Measurements from ENCODE around the gene RNF125.
A peak's percentile ranks its signal among the peaks of the same experiment; 100 is the strongest.
"Not testable (repeated sequence)": the region's sequence is repeated elsewhere in the genome, so short reads cannot be mapped to it uniquely, and the experiment has no call there.

The RNF125 gene

DNA sequence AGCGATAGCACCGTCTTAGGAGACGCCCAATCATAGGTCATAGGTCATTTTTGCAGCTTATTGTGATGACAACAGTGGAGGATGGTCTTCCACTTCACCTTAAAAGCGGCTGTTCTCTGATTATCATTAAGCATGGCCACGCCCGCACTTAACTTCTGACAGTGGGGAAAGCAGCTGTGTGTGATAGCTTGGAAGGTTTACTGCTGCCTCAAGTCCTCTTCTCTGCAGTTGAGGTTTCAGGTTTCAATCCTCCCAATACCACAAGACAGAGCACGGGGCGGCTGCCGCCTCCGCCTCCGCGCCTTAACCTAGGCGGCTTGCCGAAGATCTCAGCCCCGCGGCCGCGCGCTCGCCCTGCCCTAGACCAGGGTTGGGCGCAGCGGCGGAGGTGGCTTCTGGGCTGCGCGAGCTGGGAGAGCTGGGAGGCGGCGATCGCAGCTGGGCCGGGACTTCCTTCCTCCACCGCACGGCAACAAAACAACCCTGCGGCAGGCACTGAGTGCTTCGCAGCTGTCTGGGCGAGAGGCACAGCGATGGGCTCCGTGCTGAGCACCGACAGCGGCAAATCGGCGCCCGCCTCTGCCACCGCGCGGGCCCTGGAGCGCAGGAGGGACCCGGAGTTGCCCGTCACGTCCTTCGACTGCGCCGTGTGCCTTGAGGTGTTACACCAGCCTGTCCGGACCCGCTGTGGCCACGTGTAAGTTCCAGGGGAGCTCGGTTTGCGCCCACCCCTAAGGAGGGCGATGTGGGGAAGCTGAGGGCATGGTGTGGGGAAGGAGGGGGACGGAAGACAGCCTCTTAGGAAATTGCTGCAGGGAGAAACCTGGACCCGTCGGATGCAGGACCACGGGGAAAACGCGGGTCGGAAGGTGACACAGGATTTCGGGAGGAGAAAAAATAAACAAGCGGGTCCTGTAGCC is at the start of gene RNF125:
TSS of gene RNF125 (plus strand) at position 495 of the 920 bp plus-strand sequence. CDS start at position 534, 39 bp downstream.
- DNase-seq = peak; percentile 41

- no peak for DNase-seq
Observed at GRCh38 chr18:31970617-31971016, 48.0 kb upstream of the RNF125 start.

GRCh38 chr18:31973929-31974546 is 44.6 kb upstream of the RNF125 start:
- no peak for DNase-seq

DNA sequence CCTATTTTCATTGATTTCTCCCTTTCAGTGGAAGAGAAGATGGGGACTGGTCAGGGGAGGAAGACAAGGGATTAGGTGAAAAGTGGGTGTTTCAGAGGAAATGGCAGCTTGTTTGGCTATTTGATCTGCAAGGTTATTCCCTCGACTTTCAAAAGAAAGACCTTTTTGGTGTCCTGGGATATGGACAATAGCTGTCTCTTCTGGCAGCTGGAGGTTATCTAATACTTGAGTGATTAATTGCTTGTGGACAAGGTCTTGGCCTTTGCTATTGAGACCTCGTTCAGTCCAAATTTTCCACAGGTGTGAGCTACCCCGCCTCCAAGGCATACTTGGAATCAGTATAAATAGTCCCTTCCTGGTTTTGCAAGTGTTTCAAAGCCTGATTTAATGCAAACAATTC is 42.4 kb upstream of the RNF125 start:
- DNase-seq = no peak

GRCh38 chr18:31977270-31977872 is 41.3 kb upstream of the RNF125 start:
- no peak for DNase-seq

DNA sequence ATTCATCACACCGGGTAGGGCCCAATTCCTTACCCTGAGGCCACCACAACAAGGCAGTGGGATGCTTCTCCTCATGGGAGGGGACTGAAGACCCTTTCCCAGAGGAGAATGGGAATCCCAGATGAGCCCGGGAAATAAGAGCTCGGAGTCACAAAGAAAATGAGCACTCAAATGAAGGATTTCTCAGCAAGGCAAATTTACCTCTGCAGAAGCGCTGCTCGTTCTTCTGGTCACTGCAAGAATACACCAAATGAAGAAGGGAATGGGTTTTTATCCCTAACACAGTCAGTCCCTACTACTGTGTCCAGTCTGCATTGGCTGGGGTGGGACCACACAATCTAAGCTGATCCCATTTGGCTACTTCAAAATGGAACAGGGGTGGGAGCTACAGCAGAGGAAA is 40.0 kb upstream of the RNF125 start:
- DNase-seq = no peak

DNA sequence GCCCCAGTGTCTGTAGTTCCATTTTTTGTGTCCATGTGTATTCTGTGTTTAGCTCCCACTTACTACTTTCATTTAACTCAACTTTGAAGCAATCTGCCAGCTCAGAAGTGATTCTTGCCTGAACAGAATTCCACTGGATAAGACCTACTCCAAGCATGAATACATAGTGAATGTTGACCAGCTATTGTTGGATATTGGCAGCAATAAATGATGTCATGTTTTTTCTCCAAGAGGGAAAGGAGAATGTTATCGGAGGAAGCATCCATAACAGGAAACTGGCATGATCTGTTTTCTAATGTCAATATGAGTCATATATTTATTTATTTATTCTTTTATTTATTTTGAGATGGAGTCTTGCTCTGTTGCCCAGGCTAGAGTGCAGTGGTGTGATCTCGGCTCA is 38.9 kb upstream of the RNF125 start:
- DNase-seq = no peak

GRCh38 chr18:31980863-31981262 is 37.8 kb upstream of the RNF125 start:
- no peak for DNase-seq

- DNase-seq = no peak
Observed at GRCh38 chr18:31983020-31983419, 35.6 kb upstream of the RNF125 start.

DNA sequence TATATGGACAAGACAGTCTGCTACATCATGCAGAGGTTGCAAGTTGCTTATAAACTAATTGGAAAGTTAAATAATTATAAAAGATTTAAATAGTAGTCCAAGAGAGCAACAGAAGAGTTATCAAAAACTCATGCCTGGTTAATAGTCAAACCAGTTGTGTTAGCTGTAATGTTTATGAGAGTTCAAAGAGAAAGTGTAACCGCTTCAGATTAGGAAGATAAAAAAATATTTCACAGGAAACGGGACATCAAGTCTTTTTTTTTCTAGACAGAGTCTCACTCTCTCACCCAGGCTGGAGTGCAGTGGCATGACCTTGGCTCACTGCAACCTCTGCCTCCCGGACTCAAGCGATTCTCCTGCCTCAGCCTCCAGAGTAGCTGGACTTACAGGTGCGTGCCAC is 34.6 kb upstream of the RNF125 start:
- DNase-seq = no peak

DNA sequence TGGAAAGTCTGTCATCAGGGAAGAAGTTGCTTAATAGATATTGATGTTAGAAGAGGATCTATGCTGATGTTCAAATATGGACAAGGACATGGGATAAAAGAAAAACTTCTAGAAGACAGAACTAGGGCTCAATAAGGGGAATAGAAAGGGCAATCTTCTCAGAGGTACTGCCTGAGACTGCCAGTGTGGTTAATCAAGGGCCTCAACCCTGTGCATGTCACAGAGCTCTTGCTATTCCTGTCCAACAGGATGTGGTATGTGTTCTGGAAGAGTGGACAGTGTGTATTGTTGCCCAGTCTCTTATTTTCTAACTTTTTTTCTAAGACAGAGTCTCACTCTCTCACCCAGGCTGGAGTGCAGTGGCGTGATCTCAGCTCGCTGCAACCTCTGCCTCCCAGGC is 27.8 kb upstream of the RNF125 start:
- DNase-seq = no peak

DNA sequence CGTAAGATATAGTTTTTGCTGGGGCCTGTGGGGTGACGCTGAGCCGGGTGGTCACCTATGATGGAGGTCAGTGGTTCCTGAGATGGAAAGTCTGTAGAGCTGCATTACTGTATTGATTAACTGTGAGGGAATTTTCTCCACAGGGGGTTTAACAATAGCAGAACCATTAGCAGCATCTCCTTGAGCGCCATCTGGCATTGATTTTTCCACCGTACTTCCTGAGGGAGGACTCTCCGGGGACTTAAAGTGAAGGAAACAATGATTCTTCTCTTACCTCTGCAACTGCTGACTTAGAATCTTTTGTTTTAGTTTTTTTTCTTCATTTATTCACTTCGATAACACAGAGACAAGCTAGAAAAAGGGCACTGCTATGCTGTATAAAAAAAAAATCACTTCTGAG is 22.6 kb upstream of the RNF125 start:
- no peak for DNase-seq

DNA sequence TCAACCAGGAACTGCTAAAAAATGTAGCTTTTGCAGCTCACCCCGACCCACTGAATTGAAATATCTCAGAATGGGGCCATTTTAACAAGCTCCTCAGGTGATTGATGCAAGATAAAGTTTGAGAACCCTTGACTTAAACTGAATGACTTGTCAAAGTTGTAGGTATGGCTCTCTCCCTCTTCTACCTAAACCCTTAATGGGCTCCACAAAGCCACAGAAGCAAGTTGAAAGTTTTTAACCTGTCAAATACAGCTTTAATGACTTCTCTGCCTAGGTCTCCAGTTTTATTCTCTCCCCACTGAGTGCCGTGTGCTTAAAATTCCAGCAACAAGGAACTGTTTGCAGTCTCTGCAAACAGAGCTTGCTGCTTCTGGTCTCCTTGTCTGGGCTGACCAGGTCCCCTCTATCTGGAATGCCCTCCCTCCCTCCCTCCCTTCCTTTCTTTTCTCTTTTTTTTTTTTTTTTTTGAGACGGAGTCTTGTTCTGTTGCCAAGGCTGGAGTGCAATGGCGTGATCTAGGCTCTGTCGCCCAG is 19.7 kb upstream of the RNF125 start:
- DNase-seq = no peak

- DNase-seq = not testable (repeated sequence)
Observed at GRCh38 chr18:32001141-32001540, 17.5 kb upstream of the RNF125 start.

DNA sequence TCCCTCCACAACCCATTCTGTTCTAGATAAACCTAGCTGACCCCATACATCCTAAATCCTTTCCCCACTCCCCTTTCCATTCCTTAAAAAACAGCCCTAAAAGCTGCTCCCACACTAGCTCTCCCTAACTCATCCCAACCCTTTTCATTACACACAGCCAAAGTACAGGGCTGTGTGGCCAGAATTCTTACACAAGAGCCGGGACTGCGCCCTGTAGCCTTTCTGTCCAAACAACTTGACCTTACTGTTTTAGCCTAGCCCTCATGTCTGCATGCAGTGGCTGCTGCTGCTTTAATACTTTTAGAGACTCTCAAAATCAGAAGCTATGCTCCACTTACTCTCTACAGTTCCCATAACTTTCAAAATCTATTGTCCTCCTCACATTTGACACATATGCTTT is 14.8 kb upstream of the RNF125 start:
- DNase-seq = not testable (repeated sequence)

DNA sequence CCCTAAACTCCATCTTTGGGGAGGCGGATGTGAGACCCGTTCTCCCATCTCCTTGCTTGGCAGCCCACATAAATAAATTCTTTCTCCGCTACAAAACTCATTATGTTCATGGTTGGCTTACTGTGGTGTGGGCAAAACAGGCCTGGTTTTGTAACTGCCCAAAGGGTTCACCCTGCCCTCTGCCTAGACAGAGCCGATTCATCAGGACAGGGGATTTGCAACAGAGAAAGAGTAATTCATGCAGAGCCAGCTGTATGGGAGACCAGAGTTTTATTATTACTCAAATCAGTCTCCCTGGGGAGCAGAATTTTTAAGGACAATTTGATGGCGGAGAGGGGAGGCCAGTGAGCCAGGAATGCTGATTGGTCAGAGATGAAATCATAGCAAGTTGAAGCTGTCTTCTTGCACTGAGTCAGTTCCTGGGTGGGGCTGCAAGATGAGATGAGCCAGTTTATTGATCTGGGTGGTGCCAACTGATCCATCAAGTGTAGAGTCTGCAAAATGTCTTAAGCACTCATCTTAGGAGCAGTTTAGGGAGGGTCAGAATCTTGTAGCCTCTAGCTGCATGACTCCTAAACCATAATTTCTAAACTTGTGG is 8.4 kb upstream of the RNF125 start:
- DNase-seq = no peak

- DNase-seq = no peak
Observed at GRCh38 chr18:32011193-32011592, 7.4 kb upstream of the RNF125 start.

GRCh38 chr18:32019251-32019948 is 775 bp downstream of the RNF125 start:
- DNase-seq = no peak

DNA sequence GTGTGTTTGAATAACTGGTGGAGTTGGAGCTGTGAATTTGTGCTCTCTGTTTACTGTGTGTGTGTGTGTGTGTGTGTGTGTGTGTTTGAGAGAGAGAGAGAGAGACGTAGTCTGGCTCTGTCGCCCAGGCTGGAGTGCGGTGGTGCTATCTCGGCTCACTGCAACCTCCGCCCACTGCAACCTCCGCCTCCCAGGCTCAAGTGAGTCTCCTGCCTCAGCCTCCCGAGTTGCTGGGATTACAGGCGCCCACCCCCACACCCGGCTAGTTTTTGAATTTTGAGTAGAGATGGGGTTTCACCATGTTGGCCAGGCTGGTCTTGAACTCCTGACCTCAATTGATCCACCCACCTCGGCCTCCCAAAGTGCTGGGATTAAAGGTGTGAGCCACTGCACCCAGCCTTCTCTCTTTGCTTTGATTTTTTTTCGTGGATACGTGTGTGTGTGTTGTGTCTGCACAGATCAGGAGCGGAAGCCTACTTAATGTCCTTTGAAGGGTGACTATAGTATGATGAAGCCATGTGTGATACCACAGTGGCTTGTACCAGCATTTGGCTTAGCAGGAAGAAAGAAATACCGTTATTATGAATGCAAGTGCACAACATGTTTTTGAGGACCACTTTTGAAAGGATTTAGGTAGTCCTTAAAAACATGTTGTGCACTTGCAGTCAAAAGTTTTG is 1.5 kb downstream of the RNF125 start:
- not testable (repeated sequence) for DNase-seq

- DNase-seq = no peak
Observed at GRCh38 chr18:32021756-32022564, 3.3 kb downstream of the RNF125 start.

GRCh38 chr18:32025744-32026143 is 7.1 kb downstream of the RNF125 start:
- DNase-seq = no peak

Measured in SIG-M5 (cell line).